Right lung (tissue), 5 donors: ENCODE data around the gene DPM3. TPM values are rescaled to one million over a fixed set of nuclear protein-coding genes. Genes with fewer than 3 reads are reported as not detected.

ENCODE experiments used
- DNase-seq, 2 donors: peaks; one replicate each; pipeline ENCODE4 v3.0.0-alpha.2; 2013
- polyA plus RNA-seq, 5 donors: library from polyadenylated mRNA; unstranded; fragments of 120-200 nt; gene quantifications; one replicate each; pipeline versions ENCODE4 v1.2.1 to v1.2.3, GENCODE V29; 2013; ENCODE audit warnings: inconsistent platforms in 1 of 5, low replicate concordance in 1 of 5; ENCODE audit not compliant: insufficient read length in 5 of 5, insufficient read depth in 1 of 5

The DPM3 gene
- polyA plus RNA-seq, 5 donors, result 19.1 to 37.1 (median 26.6) TPM

GRCh38 chr1:155104605-155105534, 35.5 kb downstream of the DPM3 start:
- no peak for DNase-seq

- DNase-seq, result no peak
Measured at GRCh38 chr1:155103325-155103724, 37.0 kb downstream of the DPM3 start.

GRCh38 chr1:155099331-155099730, 41.0 kb downstream of the DPM3 start:
- DNase-seq, result no peak

GRCh38 chr1:155094622-155094948, 45.7 kb downstream of the DPM3 start:
- DNase-seq, result no peak

GRCh38 chr1:155093911-155094621, 46.3 kb downstream of the DPM3 start:
- no peak for DNase-seq

- no peak for DNase-seq
Measured at GRCh38 chr1:155092641-155093040, 47.7 kb downstream of the DPM3 start.

- no peak for DNase-seq
Measured at GRCh38 chr1:155092131-155092530, 48.2 kb downstream of the DPM3 start.

GRCh38 chr1:155091071-155092051, 49.0 kb downstream of the DPM3 start:
- peak in 1 of 2 donors; percentile 73 for DNase-seq

Other genes with a start within 250 kb of the DPM3 start
- 10 to 100 TPM; 26.2 to 39.4 (median 29.5) TPM for gene PMVK, start 203.8 kb downstream of the DPM3 start, polyA plus RNA-seq
- 10 to 100 TPM; 62.9 to 88.3 (median 77.0) TPM for gene PBXIP1, start 184.4 kb downstream of the DPM3 start, polyA plus RNA-seq
- gene PYGO2, start 178.7 kb downstream of the DPM3 start, polyA plus RNA-seq, result 10 to 100 TPM; 32.9 to 42.8 (median 40.9) TPM
- gene SHC1, start 169.8 kb downstream of the DPM3 start, polyA plus RNA-seq, result 100 to 1,000 TPM; 121 to 136 (median 123) TPM
- gene CKS1B, start 165.8 kb downstream of the DPM3 start, polyA plus RNA-seq, result 100 to 1,000 TPM in 3 of 5 donors, 10 to 100 TPM in 2; 85.1 to 149 (median 115) TPM
- 10 to 100 TPM; 27.1 to 33.6 (median 28.1) TPM for gene FLAD1, start 157.2 kb downstream of the DPM3 start, polyA plus RNA-seq
- gene LENEP, start 146.9 kb downstream of the DPM3 start, polyA plus RNA-seq, result 1 to 10 TPM in 1 of 5 donors, under 1 TPM in 4; 0.46 to 1.2 (median 0.66) TPM
- 10 to 100 TPM; 10.7 to 26.3 (median 18.8) TPM for gene ZBTB7B, start 137.7 kb downstream of the DPM3 start, polyA plus RNA-seq
- 1 to 10 TPM; 1.6 to 2.7 (median 2.4) TPM for gene DCST2, start 106.8 kb downstream of the DPM3 start, polyA plus RNA-seq
- under 1 TPM; 0.34 to 0.69 (median 0.53) TPM for gene DCST1, start 106.7 kb downstream of the DPM3 start, polyA plus RNA-seq
- 100 to 1,000 TPM in 1 of 5 donors, 10 to 100 TPM in 4; 50.0 to 103 (median 64.8) TPM for gene ADAM15, start 89.2 kb downstream of the DPM3 start, polyA plus RNA-seq
- 10 to 100 TPM; 16.0 to 25.3 (median 23.3) TPM for gene EFNA4, start 76.8 kb downstream of the DPM3 start, polyA plus RNA-seq
- 1 to 10 TPM; 2.9 to 5.6 (median 4.3) TPM for gene EFNA3, start 61.7 kb downstream of the DPM3 start, polyA plus RNA-seq
- 100 to 1,000 TPM in 2 of 5 donors, 10 to 100 TPM in 3; 94.5 to 116 (median 96.8) TPM for gene EFNA1, start 12.7 kb downstream of the DPM3 start, polyA plus RNA-seq
- 10 to 100 TPM; 32.7 to 41.6 (median 37.3) TPM for gene SLC50A1, start 4.7 kb downstream of the DPM3 start, polyA plus RNA-seq
- 100 to 1,000 TPM; 103 to 120 (median 117) TPM for gene KRTCAP2, start 32.8 kb upstream of the DPM3 start, polyA plus RNA-seq
- gene TRIM46, start 33.3 kb upstream of the DPM3 start, polyA plus RNA-seq, result 1 to 10 TPM; 2.9 to 5.6 (median 4.3) TPM
- 10 to 100 TPM; 37.5 to 47.0 (median 42.8) TPM for gene THBS3, start 67.4 kb upstream of the DPM3 start, polyA plus RNA-seq
- gene MTX1, start 68.2 kb upstream of the DPM3 start, polyA plus RNA-seq, result 10 to 100 TPM; 27.8 to 38.3 (median 32.0) TPM
- gene ENTREP3, start 115.0 kb upstream of the DPM3 start, polyA plus RNA-seq, result 10 to 100 TPM; 14.9 to 27.0 (median 21.7) TPM
- gene SCAMP3, start 121.8 kb upstream of the DPM3 start, polyA plus RNA-seq, result 10 to 100 TPM; 42.8 to 65.5 (median 56.5) TPM
- gene CLK2, start 133.0 kb upstream of the DPM3 start, polyA plus RNA-seq, result 10 to 100 TPM; 73.3 to 82.3 (median 80.1) TPM
- gene HCN3, start 136.9 kb upstream of the DPM3 start, polyA plus RNA-seq, result 1 to 10 TPM; 8.2 to 10.0 (median 9.4) TPM
- gene PKLR, start 160.9 kb upstream of the DPM3 start, polyA plus RNA-seq, result under 1 TPM in 2 of 5 donors, not detected in 3; 0.09 to 0.46 TPM
- 100 to 1,000 TPM; 165 to 208 (median 178) TPM for gene FDPS, start 168.3 kb upstream of the DPM3 start, polyA plus RNA-seq
- 10 to 100 TPM; 26.2 to 51.9 (median 36.4) TPM for gene RUSC1, start 180.4 kb upstream of the DPM3 start, polyA plus RNA-seq